Prostate gland (tissue), 2 donors: ENCODE measurements around the gene ZBTB44. TPM values are rescaled to one million over a fixed set of nuclear protein-coding genes. Genes with fewer than 3 reads are reported as not detected.

Experiments used
- DNase-seq: peaks from one replicate; pipeline ENCODE4 v3.0.0-alpha.2; 2019; ENCODE audit warnings: low spot score
- H3K27ac ChIP-seq, 2 donors: fragments of 200-600 bp; sonication (generic); 2 replicates each; pipeline ENCODE4 v1.5.1; 2017 to 2019
- H3K27me3 ChIP-seq: fragments of 200-600 bp; sonication (generic); replicated peaks from 2 replicates; pipeline ENCODE4 v1.5.1; 2019; ENCODE audit not compliant: insufficient read depth
- H3K36me3 ChIP-seq, 2 donors: fragments of 200-600 bp; sonication (generic); 1 replicate in 1 of 2; 2 replicates in 1 of 2; pipeline versions ENCODE4 v1.5.1 to v1.8.1; 2017 to 2019
- H3K4me1 ChIP-seq: fragments of 200-600 bp; sonication (generic); replicated peaks from 2 replicates; pipeline ENCODE4 v1.5.1; 2019
- H3K4me3 ChIP-seq, 2 donors: fragments of 200-600 bp; sonication (generic); 2 replicates each; pipeline ENCODE4 v1.5.1; 2017 to 2019
- H3K9me3 ChIP-seq: fragments of 200-600 bp; sonication (generic); 2 replicates; pipeline ENCODE4 v1.5.1; 2017
- POLR2A ChIP-seq: fragments of 450-650 bp; IDR thresholded peaks from one replicate; pipeline ENCODE4 v1.6.1; 2016; ENCODE audit warnings: antibody characterized with exemption, mild to moderate bottlenecking
- POLR2AphosphoS5 ChIP-seq: sonication (generic); formaldehyde crosslinking; IDR thresholded peaks from one replicate; pipeline ENCODE4 v1.6.1; 2017; ENCODE audit warnings: antibody characterized with exemption
- WGBS: methylation state at CpG from one replicate; pipeline ENCODE4 v1.1.5; 2018; 5-methylcytosine and 5-hydroxymethylcytosine counted together
- intact Hi-C: fragments of 100-400 bp; cut with DNase I; formaldehyde crosslinking; loops from one replicate; pipeline ENCODE4 v1.14.2; 2022
- total RNA-seq, 2 donors: library from RNA; depleted of rRNA; stranded (reverse); fragments of >200 nt; gene quantifications; one replicate each; pipeline ENCODE4 v1.1.0, GENCODE V29; 2016
- TF ChIP-seq, protein P1 (sequence below), 4 experiments: fragments of 200-600 bp in 2 of 4; fragments of 450-650 bp in 2 of 4; sonication (generic) in 2 of 4; IDR thresholded peaks; 1 replicate in 3 of 4; 2 replicates in 1 of 4; pipeline ENCODE4 v1.5.1; 2016 to 2019; ENCODE audit warnings: antibody characterized with exemption in 4 of 4, mild to moderate bottlenecking in 2 of 4, moderate library complexity in 2 of 4

The ZBTB44 gene
- total RNA-seq, 2 donors from 2014 or later, result 35.9 to 80.3 TPM

DNA sequence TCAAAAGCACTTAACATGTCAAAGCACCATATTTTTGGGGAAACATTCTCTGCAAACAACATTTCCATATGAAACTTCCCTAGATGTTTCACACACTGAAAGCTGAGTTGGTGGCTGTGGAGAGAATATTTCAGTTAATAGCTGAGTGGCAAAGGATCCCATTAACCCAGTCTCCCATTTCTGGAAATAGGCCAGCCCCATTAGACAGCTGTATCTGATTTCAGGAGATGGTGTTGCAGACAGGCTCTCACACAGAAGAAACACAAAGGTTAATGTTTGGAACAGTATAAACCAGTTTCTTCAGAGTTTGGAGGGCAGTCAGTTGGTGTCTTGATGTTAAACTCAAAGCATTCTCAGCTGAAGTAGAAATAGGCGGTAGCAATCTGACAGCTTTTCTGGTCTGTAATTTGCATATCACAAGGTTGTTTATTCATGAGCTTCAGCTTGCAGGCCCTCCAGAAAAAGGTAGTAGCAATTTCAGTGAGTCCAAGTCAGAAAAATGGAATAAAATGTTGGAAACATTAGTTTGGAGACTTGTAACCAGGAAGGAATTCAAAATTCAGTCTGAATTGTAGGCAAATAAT lies 15.5 kb upstream of the ZBTB44 start:
- H3K4me1 ChIP-seq, result no peaks in the 10 kb centered on the region
- TF ChIP-seq, protein P1, sequence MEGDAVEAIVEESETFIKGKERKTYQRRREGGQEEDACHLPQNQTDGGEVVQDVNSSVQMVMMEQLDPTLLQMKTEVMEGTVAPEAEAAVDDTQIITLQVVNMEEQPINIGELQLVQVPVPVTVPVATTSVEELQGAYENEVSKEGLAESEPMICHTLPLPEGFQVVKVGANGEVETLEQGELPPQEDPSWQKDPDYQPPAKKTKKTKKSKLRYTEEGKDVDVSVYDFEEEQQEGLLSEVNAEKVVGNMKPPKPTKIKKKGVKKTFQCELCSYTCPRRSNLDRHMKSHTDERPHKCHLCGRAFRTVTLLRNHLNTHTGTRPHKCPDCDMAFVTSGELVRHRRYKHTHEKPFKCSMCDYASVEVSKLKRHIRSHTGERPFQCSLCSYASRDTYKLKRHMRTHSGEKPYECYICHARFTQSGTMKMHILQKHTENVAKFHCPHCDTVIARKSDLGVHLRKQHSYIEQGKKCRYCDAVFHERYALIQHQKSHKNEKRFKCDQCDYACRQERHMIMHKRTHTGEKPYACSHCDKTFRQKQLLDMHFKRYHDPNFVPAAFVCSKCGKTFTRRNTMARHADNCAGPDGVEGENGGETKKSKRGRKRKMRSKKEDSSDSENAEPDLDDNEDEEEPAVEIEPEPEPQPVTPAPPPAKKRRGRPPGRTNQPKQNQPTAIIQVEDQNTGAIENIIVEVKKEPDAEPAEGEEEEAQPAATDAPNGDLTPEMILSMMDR (IDR thresholded peaks at IDR 0.05), result no peak
- no peaks in the 10 kb centered on the region for H3K27me3 ChIP-seq
- WGBS, result 62% methylated on average over 1 of the region's 1 CpG
- no peaks in the 10 kb centered on the region for H3K36me3 ChIP-seq
- no peak for DNase-seq
- intact Hi-C loops, result no loop called here
- no peak overlapping the region for H3K4me3 ChIP-seq
- no peak overlapping the region for H3K27ac ChIP-seq
- H3K9me3 ChIP-seq, result no peaks in the 10 kb centered on the region

DNA sequence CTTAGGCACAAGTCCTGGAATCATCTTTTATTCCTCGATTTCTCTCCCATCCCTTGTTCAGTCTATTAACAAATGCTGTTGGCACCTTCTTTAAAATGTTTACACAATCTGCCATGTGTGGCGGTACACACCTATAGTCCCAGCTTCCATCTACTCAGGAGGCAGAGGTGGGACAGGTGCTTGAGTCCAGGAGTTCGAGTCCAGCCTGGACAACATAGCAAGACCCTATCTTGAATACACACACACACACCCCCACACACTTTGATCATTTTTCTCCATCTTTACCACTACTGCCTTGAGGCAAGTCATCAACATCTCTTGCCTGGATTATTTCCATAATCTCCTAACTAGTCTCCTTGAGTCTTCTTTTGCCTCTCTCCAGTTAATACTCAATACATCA lies 13.7 kb upstream of the ZBTB44 start:
- H3K4me1 ChIP-seq, result no peaks in the 10 kb centered on the region
- DNase-seq, result no peak
- 90% methylated on average over 3 of the region's 3 CpGs for WGBS
- H3K36me3 ChIP-seq, result no peaks in the 10 kb centered on the region
- no peak overlapping the region for H3K4me3 ChIP-seq
- H3K27me3 ChIP-seq, result no peaks in the 10 kb centered on the region
- intact Hi-C loops, result no loop called here
- H3K27ac ChIP-seq, result no peak overlapping the region
- TF ChIP-seq POLR2A, result no peak
- no peak for TF ChIP-seq POLR2AphosphoS5
- TF ChIP-seq, protein P1 (IDR thresholded peaks at IDR 0.05), result no peak
- H3K9me3 ChIP-seq, result no peaks in the 10 kb centered on the region

DNA sequence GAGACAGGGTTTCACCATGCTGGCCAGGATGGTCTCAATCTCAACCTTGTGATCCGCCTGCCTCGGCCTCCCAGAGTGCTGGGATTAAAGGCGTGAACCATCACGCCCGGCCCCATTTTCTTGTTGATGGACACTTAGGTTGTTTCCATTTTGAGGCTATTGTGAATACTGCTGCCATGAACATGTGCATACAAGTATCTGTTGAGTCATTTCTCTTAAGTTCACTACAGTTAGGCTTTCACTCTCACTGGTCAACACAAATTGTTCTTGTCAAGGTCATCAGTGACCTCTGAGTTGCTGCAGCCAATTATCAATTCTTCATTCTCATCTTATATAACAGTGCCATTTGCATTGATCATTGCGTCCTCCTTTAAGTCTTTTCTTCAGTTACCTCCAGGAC lies 13.0 kb upstream of the ZBTB44 start:
- H3K4me1 ChIP-seq, result no peaks in the 10 kb centered on the region
- intact Hi-C loops, result no loop called here
- H3K27ac ChIP-seq, result no peak overlapping the region
- H3K4me3 ChIP-seq, result no peak overlapping the region
- no peaks in the 10 kb centered on the region for H3K9me3 ChIP-seq
- WGBS, result 98% methylated on average over 6 of the region's 6 CpGs
- TF ChIP-seq, protein P1 (IDR thresholded peaks at IDR 0.05), result no peak
- TF ChIP-seq POLR2AphosphoS5 (no peak), POLR2A (no peak)
- H3K27me3 ChIP-seq, result no peaks in the 10 kb centered on the region
- H3K36me3 ChIP-seq, result no peaks in the 10 kb centered on the region
- DNase-seq, result no peak

DNA sequence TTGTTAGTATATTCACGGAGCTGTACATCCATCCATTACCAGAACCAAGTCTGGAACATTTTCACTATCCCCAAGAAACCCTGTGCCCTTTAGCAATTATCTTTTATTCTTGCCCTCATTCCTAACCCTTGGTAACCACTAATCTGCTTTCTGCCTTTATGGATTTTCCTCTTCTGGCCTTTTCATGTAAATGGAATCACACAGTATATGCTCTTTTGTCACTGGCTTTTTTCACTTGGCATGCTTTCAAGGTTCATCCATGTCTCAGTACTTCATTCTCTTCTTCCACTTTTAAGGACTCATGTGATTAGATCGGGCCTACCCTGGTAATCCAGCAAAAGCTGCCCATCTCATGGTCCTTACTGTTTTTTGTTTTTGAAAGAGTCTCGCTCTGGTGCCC lies 11.0 kb upstream of the ZBTB44 start:
- no peaks in the 10 kb centered on the region for H3K4me1 ChIP-seq
- no peak overlapping the region for H3K4me3 ChIP-seq
- no peaks in the 10 kb centered on the region for H3K9me3 ChIP-seq
- H3K27me3 ChIP-seq, result no peaks in the 10 kb centered on the region
- intact Hi-C loops, result no loop called here
- 94% methylated on average over 3 of the region's 3 CpGs for WGBS
- H3K27ac ChIP-seq, result no peak overlapping the region
- no peak for DNase-seq
- H3K36me3 ChIP-seq, result no peaks in the 10 kb centered on the region
- TF ChIP-seq, protein P1 (IDR thresholded peaks at IDR 0.05), result no peak
- no peak for TF ChIP-seq POLR2A
- no peak for TF ChIP-seq POLR2AphosphoS5
